ENCODE data around the gene TANGO2. TPM values are rescaled to one million over a fixed set of nuclear protein-coding genes. Genes with fewer than 3 reads are reported as not detected.
A peak's percentile ranks its signal among the peaks of the same experiment; 100 is the strongest.

Gene TANGO2
- total and polyA plus RNA-seq, 9 of the 15 experiments (the other 6 are each of a cell fraction or from before 2014, with no cell fraction given) = 15.5 to 94.9 (median 70.1) TPM

GRCh38 chr22:20079745-20080444 lies 59.0 kb downstream of the TANGO2 start, which contains the start of gene DGCR8 (continued):
- TF ChIP-seq ZNF740 (CRISPR knock-in tag; IDR thresholded peaks at IDR 0.05) (no peak), ZNF740 (tag; IDR thresholded peaks at IDR 0.05) (peak in 1 of 2 experiments; percentile 54; a peak in 1 of 4 replicates), ZHX1 (conservative IDR thresholded peaks at IDR 0.05; ENCODE audit: low read length) (no peak; the same call in 1 of the 2 replicates), PRDM10 (IDR thresholded peaks at IDR 0.05; ENCODE audit: partially characterized antibody) (no peak), PCBP2 (IDR thresholded peaks at IDR 0.05; ENCODE audit: low read depth, low read length, poor library complexity, severe bottlenecking) (no peak), TCFL5 (CRISPR knock-in tag; conservative IDR thresholded peaks at IDR 0.05) (0 out of 2 replicates have a peak, but pooled peaks have one; percentile 44), SAP30 (IDR thresholded peaks at IDR 0.05; ENCODE audit: borderline replicate concordance, insufficient read depth, low read depth, low read length, poor library complexity, severe bottlenecking) (peak; percentile 79), KAT2B (IDR thresholded peaks at IDR 0.05; ENCODE audit: low read depth, low read length) (peak; percentile 87), NFRKB (IDR thresholded peaks at IDR 0.05; ENCODE audit: low read depth) (no peak), HCFC1 (IDR thresholded peaks at IDR 0.05; ENCODE audit: low read depth, low read length) (peak; percentile 80), KLF1 (tag; IDR thresholded peaks at IDR 0.05) (peak; percentile 86), FIP1L1 (IDR thresholded peaks at IDR 0.05; ENCODE audit: low read depth, low read length, poor library complexity, severe bottlenecking) (peak; percentile 92), ZBTB8A (IDR thresholded peaks at IDR 0.05; ENCODE audit: partially characterized antibody) (no peak), ZNF561 (CRISPR knock-in tag; conservative IDR thresholded peaks at IDR 0.05) (no peak; the same call in 1 of the 2 replicates), HOXB6 (CRISPR knock-in tag; IDR thresholded peaks at IDR 0.05; ENCODE audit: borderline replicate concordance) (no peak; the same call in 1 of the 2 replicates), ARNT (IDR thresholded peaks at IDR 0.05) (no peak), CBFB (CRISPR knock-in tag; IDR thresholded peaks at IDR 0.05) (no peak), KLF16 (IDR thresholded peaks at IDR 0.05) (no peak), ESRRB (CRISPR knock-in tag; IDR thresholded peaks at IDR 0.05; ENCODE audit: borderline replicate concordance) (no peak), POLR2A (conservative IDR thresholded peaks at IDR 0.05) (no peak), ZNF699 (CRISPR knock-in tag; IDR thresholded peaks at IDR 0.05; ENCODE audit: insufficient replicate concordance) (no peak)

Measured in K562 (cell line).